NCI-H82 treated with DMSO at 0.1 percent for 48 hours (cell line): Measurements from ENCODE around the gene DMRT1.

Experiments
- DNase-seq: peaks from one replicate; lab custom pipeline; 2025; ENCODE audit not compliant: unreplicated experiment; lab: John Stamatoyannopoulos, UW

The DMRT1 gene

GRCh38 chr9:920927-921326 lies 79.4 kb downstream of the DMRT1 start:
- DNase-seq: no peak

GRCh38 chr9:922171-922570 lies 80.7 kb downstream of the DMRT1 start:
- no peak for DNase-seq

- DNase-seq: no peak
Measured at GRCh38 chr9:922731-923130, 81.2 kb downstream of the DMRT1 start.

GRCh38 chr9:926976-927375 lies 85.5 kb downstream of the DMRT1 start:
- no peak for DNase-seq

- no peak for DNase-seq
Measured at GRCh38 chr9:928363-929042, 87.0 kb downstream of the DMRT1 start.

GRCh38 chr9:929719-930118 lies 88.2 kb downstream of the DMRT1 start:
- no peak for DNase-seq

- DNase-seq: no peak
Measured at GRCh38 chr9:933356-933755, 91.9 kb downstream of the DMRT1 start.

GRCh38 chr9:935348-935965 lies 94.0 kb downstream of the DMRT1 start:
- no peak for DNase-seq

GRCh38 chr9:942805-943580 lies 101.5 kb downstream of the DMRT1 start:
- DNase-seq: no peak

GRCh38 chr9:947985-948384 lies 106.5 kb downstream of the DMRT1 start:
- DNase-seq: no peak

- no peak for DNase-seq
Measured at GRCh38 chr9:948497-948896, 107.0 kb downstream of the DMRT1 start.

- no peak for DNase-seq
Measured at GRCh38 chr9:950139-950538, 108.6 kb downstream of the DMRT1 start.

- DNase-seq: no peak
Measured at GRCh38 chr9:952546-952945, 111.0 kb downstream of the DMRT1 start.

GRCh38 chr9:959105-959504 lies 117.6 kb downstream of the DMRT1 start:
- DNase-seq: no peak

GRCh38 chr9:959914-960313 lies 118.4 kb downstream of the DMRT1 start:
- no peak for DNase-seq

GRCh38 chr9:962023-962422 lies 120.5 kb downstream of the DMRT1 start:
- no peak for DNase-seq

- no peak for DNase-seq
Measured at GRCh38 chr9:965497-965896, 124.0 kb downstream of the DMRT1 start.

- no peak for DNase-seq
Measured at GRCh38 chr9:966870-967269, 125.4 kb downstream of the DMRT1 start.

- no peak for DNase-seq
Measured at GRCh38 chr9:967436-967835, 125.9 kb downstream of the DMRT1 start.

GRCh38 chr9:967903-968641 lies 126.6 kb downstream of the DMRT1 start:
- no peak for DNase-seq

- DNase-seq: peak; percentile 44
Measured at GRCh38 chr9:969310-970150, 128.0 kb downstream of the DMRT1 start.
